ACC112 (cell line): ENCODE results near the gene CSF3R.
"Not testable (repeated sequence)": the region's sequence is repeated elsewhere in the genome, so short reads cannot be mapped to it uniquely, and the experiment has no call there.

Experiments used
- H2AFZ ChIP-seq: fragments of 200-600 bp; sonication (generic); one replicate; pipeline ENCODE4 v1.6.0; 2017; ENCODE audit warnings: antibody characterized with exemption, low read length; ENCODE audit not compliant: unreplicated experiment
- H3K27ac ChIP-seq: fragments of 200-600 bp; sonication (generic); 2 replicates; pipeline ENCODE4 v1.5.1; 2014; ENCODE audit warnings: low read depth, mild to moderate bottlenecking, antibody characterized with exemption, low read length, moderate library complexity
- H3K27me3 ChIP-seq: fragments of 200-600 bp; sonication (generic); 2 replicates; pipeline ENCODE4 v1.6.1; 2014; ENCODE audit warnings: mild to moderate bottlenecking, antibody characterized with exemption, low read length, moderate library complexity, mixed read lengths; ENCODE audit not compliant: insufficient read depth
- H3K36me3 ChIP-seq: fragments of 200-600 bp; sonication (generic); 2 replicates; pipeline ENCODE4 v1.6.1; 2016; ENCODE audit warnings: mild to moderate bottlenecking, antibody characterized with exemption, low read length, moderate library complexity, mixed read lengths; ENCODE audit not compliant: insufficient read depth
- H3K4me1 ChIP-seq: fragments of 200-600 bp; sonication (generic); one replicate; pipeline ENCODE4 v1.6.1; 2016; ENCODE audit warnings: low read length, mixed read lengths; ENCODE audit not compliant: insufficient read depth, unreplicated experiment, control insufficient read depth
- H3K4me3 ChIP-seq: fragments of 200-600 bp; sonication (generic); 2 replicates; pipeline ENCODE4 v1.5.1; 2014; ENCODE audit warnings: mild to moderate bottlenecking, low read depth, low read length
- H3K79me2 ChIP-seq: fragments of 200-600 bp; sonication (generic); one replicate; pipeline ENCODE4 v1.6.0; 2016; ENCODE audit warnings: low read length; ENCODE audit not compliant: control insufficient read depth, unreplicated experiment, insufficient read depth

CSF3R gene

DNA sequence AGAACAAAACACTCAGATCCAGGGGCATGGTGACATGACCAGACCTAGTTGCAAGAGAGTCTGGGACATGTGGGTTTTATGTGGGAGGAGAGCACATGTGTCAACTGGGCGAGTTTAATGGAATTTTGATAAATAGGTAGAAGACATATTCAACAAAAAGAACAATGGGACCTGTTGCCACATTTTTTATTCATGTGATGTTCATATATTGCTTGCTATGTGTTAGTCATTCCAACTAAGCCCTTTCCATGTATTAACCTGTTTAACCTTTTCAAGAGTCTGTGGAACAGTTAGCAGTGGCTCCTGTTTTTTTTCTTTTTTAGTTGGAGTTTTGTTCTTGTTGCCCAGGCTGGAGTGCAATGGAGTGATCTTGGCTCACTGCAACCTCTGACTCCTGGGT lies 30.1 kb upstream of the CSF3R start:
- H3K4me1 ChIP-seq: no peaks in the 10 kb centered on the region
- peaks cover 10% of the 10 kb centered on the region; the same call in 1 of the 2 replicates for H3K27me3 ChIP-seq
- no peak overlapping the region for H3K4me3 ChIP-seq
- H3K79me2 ChIP-seq: no peaks in the 10 kb centered on the region
- H3K27ac ChIP-seq: no peak overlapping the region
- no peaks in the 10 kb centered on the region for H3K36me3 ChIP-seq
- no peak overlapping the region for H2AFZ ChIP-seq

DNA sequence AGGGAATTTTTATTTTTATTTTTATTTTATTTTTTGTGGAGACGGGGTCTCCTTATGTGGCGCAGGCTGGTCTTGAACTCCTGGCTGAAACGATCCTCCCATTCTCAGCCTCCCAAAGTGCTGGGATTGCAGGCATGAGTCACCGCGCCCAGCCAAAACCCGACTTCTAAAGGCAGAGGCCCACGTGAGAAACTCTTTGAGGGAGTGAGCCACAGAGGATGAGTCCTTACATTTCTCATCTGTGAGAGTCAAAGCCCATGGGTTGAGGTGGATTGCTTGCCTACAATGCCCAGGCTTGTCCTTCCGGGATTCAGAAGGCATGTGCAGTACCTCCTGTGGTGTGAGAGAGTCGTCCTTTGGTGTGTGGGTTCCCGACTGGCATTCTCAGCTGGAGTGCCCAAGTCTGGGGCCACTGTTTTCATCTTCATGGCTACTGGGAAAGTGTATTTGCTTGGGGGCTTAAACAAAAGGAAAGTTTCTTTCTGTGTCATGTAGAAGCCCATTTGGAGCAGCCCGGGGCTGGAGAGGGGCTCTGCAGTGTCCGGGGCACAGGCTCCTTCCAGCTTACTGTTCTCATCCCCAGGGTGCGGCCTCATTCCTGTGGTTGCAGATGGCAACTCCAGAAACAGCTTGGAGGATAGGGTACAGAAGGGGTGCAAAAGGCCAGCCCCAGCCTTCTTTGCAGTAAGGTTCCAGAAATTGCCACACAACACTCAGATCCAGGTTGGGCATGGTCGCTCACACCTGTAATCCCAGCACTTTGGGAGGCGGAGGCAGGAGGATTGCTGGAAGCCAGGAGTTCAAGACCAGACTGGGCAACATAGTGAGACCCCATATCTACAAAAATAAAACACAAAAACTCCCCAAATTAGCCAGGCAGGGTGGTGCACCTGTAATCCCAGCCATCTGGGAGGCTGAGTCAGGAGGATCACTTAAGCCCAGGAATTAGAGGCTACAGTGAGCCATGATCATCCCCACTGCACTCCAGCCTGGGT lies 29.4 kb upstream of the CSF3R start:
- no peak overlapping the region for H3K4me3 ChIP-seq
- no peaks in the 10 kb centered on the region for H3K4me1 ChIP-seq
- H3K27me3 ChIP-seq: peaks cover 18% of the 10 kb centered on the region; the same call in 1 of the 2 replicates
- H3K27ac ChIP-seq: no peak overlapping the region
- H2AFZ ChIP-seq: no peak overlapping the region
- H3K36me3 ChIP-seq: no peaks in the 10 kb centered on the region
- H3K79me2 ChIP-seq: no peaks in the 10 kb centered on the region

DNA sequence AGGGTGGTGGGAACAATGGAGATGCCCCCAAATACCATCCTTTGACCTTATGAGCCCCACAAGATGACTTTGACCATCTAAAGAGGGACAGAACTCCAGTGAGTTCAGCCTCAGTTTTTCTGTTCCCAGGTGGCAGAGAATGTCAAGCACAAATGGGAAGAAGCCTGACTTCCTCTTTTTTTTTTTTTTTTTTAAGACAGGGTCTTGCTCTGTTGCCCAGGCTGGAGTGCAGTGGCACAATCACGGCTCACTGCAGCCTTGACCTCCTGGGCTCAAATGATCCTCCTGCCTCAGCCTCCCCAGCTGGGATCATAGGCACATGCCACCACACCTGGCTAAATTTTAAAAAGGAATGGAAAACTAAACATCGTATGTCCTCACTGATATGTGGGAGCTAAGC lies 28.5 kb upstream of the CSF3R start:
- peaks cover 27% of the 10 kb centered on the region for H3K27me3 ChIP-seq
- H3K27ac ChIP-seq, H3K4me1 ChIP-seq, H3K36me3 ChIP-seq, H3K79me2 ChIP-seq, H2AFZ ChIP-seq, H3K4me3 ChIP-seq: not testable (repeated sequence)

DNA sequence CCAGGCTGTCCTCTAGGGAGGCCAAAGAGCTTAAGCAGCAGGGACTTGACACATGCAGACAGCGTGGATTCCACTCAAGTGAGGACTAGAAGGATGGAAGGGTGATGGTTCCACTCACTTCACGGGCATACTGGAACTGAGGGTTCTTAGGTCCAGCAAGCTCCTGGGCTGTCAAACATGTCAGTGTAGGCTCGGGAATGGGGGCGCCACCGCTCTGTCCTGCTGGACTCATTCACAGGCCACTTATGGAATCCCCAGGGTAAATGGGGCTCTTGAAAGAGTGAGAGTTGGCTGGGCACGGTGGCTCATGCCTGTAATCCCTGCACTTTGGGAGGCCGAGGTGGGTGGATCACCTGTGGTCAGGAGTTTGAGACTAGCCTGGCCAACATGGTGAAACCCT lies 27.7 kb upstream of the CSF3R start:
- Histone ChIP-seq H3K4me3 (no peak overlapping the region), H3K4me1 (no peaks in the 10 kb centered on the region), H3K79me2 (no peaks in the 10 kb centered on the region), H3K27me3 (peaks cover 35% of the 10 kb centered on the region), H3K27ac (no peak overlapping the region), H3K36me3 (no peaks in the 10 kb centered on the region), H2AFZ (no peak overlapping the region)

DNA sequence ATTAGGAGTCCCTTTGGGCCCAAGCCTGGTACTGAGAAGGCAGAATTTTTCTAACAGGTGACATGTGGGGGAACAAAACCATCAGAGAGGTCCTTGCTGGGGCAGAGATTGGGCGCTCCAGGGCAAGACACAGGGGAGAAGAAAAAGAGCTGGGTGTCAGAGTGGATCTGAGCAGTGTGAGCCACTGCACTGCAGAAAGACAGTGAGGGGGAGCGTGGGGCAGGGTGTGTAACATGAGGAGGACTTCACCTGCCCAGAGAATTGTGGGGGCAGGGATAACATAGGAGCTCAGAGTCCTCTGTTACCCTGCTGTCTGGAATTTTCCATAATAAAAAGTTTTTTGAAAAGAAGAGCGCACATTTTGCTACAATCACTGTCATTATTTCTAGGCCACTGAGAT lies 25.5 kb upstream of the CSF3R start:
- H3K27me3 ChIP-seq: peaks cover 56% of the 10 kb centered on the region

DNA sequence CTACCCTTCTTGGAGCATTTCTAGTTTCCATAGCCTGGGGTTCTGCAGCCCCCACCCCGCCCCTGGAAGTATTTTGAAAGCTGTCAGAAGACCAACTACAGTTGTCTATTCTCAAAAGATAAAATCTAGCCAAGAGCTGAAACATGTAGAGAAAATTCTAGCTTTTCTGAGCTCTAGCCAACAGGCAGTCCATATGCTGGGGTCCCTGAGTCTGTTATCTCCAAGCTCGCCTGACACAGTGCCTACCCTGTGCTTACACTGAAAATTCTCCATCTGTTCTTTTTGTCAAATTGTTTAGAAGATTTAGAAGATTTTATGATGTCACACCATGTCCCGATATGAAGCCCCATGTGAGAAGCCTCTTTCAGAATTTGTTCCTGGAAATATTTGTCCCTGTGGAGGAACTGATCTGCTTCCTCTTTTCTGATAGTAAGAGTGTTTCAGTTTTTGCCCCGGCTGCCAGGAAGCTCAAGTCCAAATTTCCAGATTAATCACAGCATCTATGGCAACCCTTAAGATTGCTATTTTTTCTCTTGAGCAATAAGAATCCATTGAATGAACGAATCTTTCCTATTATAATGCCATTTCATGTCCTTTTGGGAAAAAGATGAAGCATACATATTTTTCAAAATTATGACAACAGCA lies 23.7 kb upstream of the CSF3R start:
- Histone ChIP-seq H3K27me3 (peaks cover 70% of the 10 kb centered on the region), H3K4me1 (no peaks in the 10 kb centered on the region), H3K79me2 (no peaks in the 10 kb centered on the region), H2AFZ (no peak overlapping the region), H3K27ac (no peak overlapping the region), H3K4me3 (no peak overlapping the region), H3K36me3 (no peaks in the 10 kb centered on the region)

More for the DNA sequence above, 25.5 kb upstream of the CSF3R start:
- H3K36me3 ChIP-seq: no peaks in the 10 kb centered on the region
- H3K79me2 ChIP-seq: no peaks in the 10 kb centered on the region
- H2AFZ ChIP-seq: no peak overlapping the region
- H3K4me3 ChIP-seq: no peak overlapping the region
- no peaks in the 10 kb centered on the region for H3K4me1 ChIP-seq
- H3K27ac ChIP-seq: no peak overlapping the region

DNA sequence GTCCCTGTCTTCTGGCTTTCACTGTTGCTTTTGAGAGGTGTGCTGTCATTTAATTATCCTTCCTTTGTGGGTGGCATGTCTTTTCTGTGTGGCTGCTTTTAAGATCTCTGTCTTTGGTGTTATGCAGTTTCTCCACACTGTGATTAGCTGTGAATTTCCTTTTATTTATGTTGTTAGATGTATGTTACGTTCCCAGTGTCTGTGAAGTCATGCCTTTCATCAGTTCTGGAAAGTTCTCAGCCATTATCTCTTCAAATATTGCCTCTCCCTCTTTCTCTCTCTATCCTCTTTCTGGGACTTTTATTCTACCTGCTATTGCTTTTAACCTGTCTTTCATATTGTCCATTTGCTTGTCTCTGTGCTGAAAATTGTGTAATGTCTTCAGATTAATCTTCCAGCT lies 21.0 kb upstream of the CSF3R start:
- H3K79me2 ChIP-seq: no peaks in the 10 kb centered on the region
- H3K4me3 ChIP-seq: no peak overlapping the region
- no peak overlapping the region for H3K27ac ChIP-seq
- H3K4me1 ChIP-seq: no peaks in the 10 kb centered on the region
- H2AFZ ChIP-seq: no peak overlapping the region
- H3K36me3 ChIP-seq: no peaks in the 10 kb centered on the region
- peaks cover 67% of the 10 kb centered on the region for H3K27me3 ChIP-seq

DNA sequence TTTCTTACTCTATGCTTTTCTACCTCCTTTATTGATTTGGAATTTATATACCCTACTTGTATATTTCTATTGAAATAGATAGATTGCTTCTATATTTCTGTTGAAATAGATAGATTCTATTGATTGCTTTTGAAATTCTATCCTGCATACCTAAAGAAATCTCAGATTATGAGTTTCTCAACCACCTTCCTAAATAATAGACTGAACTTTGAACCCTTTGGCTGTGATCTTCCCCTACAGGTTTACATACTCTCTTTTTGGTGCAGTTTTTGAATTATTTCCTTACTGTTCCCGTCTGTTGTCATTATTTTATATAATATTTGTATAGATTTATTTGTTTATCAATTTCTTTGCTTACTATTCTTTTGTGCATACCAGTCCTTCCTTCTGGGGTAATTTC lies 20.4 kb upstream of the CSF3R start:
- no peak overlapping the region for H3K4me3 ChIP-seq
- no peaks in the 10 kb centered on the region for H3K79me2 ChIP-seq
- H3K4me1 ChIP-seq: no peaks in the 10 kb centered on the region

DNA sequence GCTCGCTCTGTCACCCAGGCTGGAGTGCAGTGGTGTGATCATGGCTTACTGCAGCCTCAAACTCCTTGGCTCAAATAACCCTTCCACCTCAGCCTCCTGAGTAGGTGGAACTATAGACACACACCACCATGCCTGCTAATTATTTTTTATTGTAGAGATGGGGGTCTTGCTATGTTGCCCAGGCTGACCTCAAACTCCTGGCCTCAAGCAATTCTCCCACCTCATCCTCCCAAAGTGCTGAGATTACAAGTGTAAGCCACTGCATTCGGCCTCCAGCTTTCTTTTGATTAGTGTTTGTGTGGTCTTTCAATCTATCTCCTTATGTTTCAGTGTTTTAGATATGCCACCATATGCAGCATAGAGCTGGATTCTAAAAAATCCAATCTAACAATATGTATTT lies 19.9 kb upstream of the CSF3R start:
- Histone ChIP-seq H3K4me3 (no peak overlapping the region), H3K36me3 (no peaks in the 10 kb centered on the region), H3K27ac (no peak overlapping the region), H3K4me1 (no peaks in the 10 kb centered on the region), H3K79me2 (no peaks in the 10 kb centered on the region), H3K27me3 (peaks cover 69% of the 10 kb centered on the region), H2AFZ (no peak overlapping the region)

More for the DNA sequence above, 20.4 kb upstream of the CSF3R start:
- H3K27ac ChIP-seq: no peak overlapping the region
- H2AFZ ChIP-seq: no peak overlapping the region
- H3K27me3 ChIP-seq: peaks cover 73% of the 10 kb centered on the region
- H3K36me3 ChIP-seq: no peaks in the 10 kb centered on the region

DNA sequence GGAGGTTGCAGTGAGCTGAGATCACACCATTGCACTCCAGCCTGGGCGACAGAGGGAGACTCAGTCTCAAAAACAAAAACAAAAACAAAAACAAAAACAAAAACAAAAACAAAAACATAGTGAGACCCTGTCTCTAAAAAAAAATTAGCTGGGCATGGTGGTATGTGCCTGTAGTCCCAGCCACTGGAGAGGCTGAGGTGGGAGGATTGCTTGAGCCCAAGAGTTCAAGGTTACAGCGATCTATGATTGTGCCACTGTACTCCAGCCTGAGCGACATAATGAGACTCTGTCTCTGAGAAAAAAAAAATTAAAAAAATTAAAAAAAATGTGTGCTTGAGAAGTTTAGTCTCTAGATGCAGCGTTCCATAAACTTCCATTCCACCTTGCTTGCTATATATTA lies 19.2 kb upstream of the CSF3R start:
- peaks cover 68% of the 10 kb centered on the region for H3K27me3 ChIP-seq
- H3K4me1 ChIP-seq, H3K27ac ChIP-seq, H3K4me3 ChIP-seq, H3K36me3 ChIP-seq, H2AFZ ChIP-seq, H3K79me2 ChIP-seq: not testable (repeated sequence)

DNA sequence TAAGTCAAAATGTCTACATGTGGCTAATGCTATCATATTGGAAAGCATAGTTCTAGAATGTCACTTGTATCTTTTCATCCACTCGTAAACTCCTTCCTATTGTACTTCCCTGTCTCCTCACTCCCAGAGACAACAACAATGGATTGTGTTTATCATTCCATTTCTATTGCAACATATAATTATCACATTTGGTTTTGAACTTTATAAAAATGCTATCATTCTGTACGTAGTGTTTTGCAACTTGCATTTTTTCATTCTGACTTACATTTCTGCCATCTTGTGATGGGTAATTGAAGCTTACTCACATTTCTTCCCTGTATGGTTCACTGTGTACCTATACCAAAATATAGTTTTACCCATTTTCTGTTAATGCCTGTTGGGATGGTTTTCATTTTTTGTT lies 14.5 kb upstream of the CSF3R start:
- no peak overlapping the region for H3K27ac ChIP-seq
- H2AFZ ChIP-seq: no peak overlapping the region
- no peaks in the 10 kb centered on the region for H3K36me3 ChIP-seq
- no peaks in the 10 kb centered on the region for H3K4me1 ChIP-seq
- H3K79me2 ChIP-seq: no peaks in the 10 kb centered on the region
- no peak overlapping the region for H3K4me3 ChIP-seq
- peaks cover 55% of the 10 kb centered on the region for H3K27me3 ChIP-seq
